B cell (primary cell): Measurements from ENCODE around the gene SPSB3. TPM values are rescaled to one million over a fixed set of nuclear protein-coding genes. Genes with fewer than 3 reads are reported as not detected.

Experiments used
- ATAC-seq: fragments of 200-7000 bp; cut with Tn5 transposase; one replicate; pipeline ENCODE4 v1.10.0; 2021; ENCODE audit warnings: low read depth, mild to moderate bottlenecking, moderate number of reproducible peaks, moderate library complexity
- CTCF ChIA-PET: fragments of 350-600 bp; sonication (Branson Sonifier 250); formaldehyde crosslinking; loops from one replicate; lab custom pipeline; 2021; ENCODE audit warnings: antibody characterized with exemption, inconsistent platforms; lab: Charles Lee
- POLR2A ChIA-PET: fragments of 350-600 bp; sonication (Branson Sonifier 250); formaldehyde crosslinking; loops from one replicate; lab custom pipeline; 2021; ENCODE audit warnings: antibody characterized with exemption; lab: Charles Lee
- DNase-seq: peaks from one replicate; pipeline ENCODE4 v3.0.0; 2013
- H2AFZ ChIP-seq: 2 replicates; pipeline ENCODE4 v1.6.1; 2012; ENCODE audit warnings: mild to moderate bottlenecking, low read depth, low read length; ENCODE audit not compliant: insufficient read depth, poor library complexity, severe bottlenecking
- H3K27ac ChIP-seq, 2 donors: 1 replicate in 1 of 2; 2 replicates in 1 of 2; pipeline ENCODE4 v1.5.1; 2012 to 2013; ENCODE audit warnings: low read length in 2 of 2, mild to moderate bottlenecking in 2 of 2, moderate library complexity in 1 of 2
- H3K27me3 ChIP-seq, 4 experiments: fragments of 200-600 bp in 1 of 4; sonication (generic) in 1 of 4; replicated peaks in 1 of 4; 1 replicate in 2 of 4; 2 replicates in 2 of 4; pipeline versions ENCODE4 v1.6.1 to v1.7.0; 2013 to 2016; ENCODE audit warnings: low read length in 3 of 4, mild to moderate bottlenecking in 2 of 4, mixed read lengths in 1 of 4, moderate library complexity in 1 of 4; ENCODE audit not compliant: insufficient read depth in 4 of 4, control insufficient read depth in 3 of 4; ENCODE audit errors: control extremely low read depth in 1 of 4
- H3K36me3 ChIP-seq, 2 experiments: replicated peaks in 1 of 2; 1 replicate in 1 of 2; 2 replicates in 1 of 2; pipeline versions ENCODE4 v1.6.1 to v1.7.1; 2013; ENCODE audit warnings: low read length in 1 of 2; ENCODE audit not compliant: insufficient read depth in 2 of 2, control insufficient read depth in 1 of 2; ENCODE audit errors: control extremely low read depth in 1 of 2, extremely low read depth in 1 of 2
- H3K4me1 ChIP-seq, 2 donors: fragments of 200-600 bp in 1 of 2; sonication (generic) in 1 of 2; 1 replicate in 1 of 2; 2 replicates in 1 of 2; pipeline versions ENCODE4 v1.5.1 to v1.6.1; 2013 to 2017; ENCODE audit warnings: low read length in 2 of 2; ENCODE audit not compliant: control insufficient read depth in 2 of 2, insufficient read depth in 2 of 2
- H3K4me2 ChIP-seq: replicated peaks from 2 replicates; pipeline ENCODE3; 2012; ENCODE audit warnings: mild to moderate bottlenecking, low read depth, low read length; ENCODE audit not compliant: poor library complexity, severe bottlenecking
- H3K4me3 ChIP-seq, 5 experiments: fragments of 200-600 bp in 1 of 5; sonication (generic) in 1 of 5; 1 replicate in 3 of 5; 2 replicates in 2 of 5; pipeline versions ENCODE4 v1.5.1 to v1.7.0; 2011 to 2016; ENCODE audit warnings: low read length in 4 of 5, mild to moderate bottlenecking in 4 of 5, low read depth in 2 of 5, control low read depth in 1 of 5, moderate library complexity in 1 of 5; ENCODE audit not compliant: insufficient read depth in 1 of 5; ENCODE audit errors: control extremely low read depth in 1 of 5, extremely low read depth in 1 of 5
- H3K79me2 ChIP-seq: fragments of 200-600 bp; sonication (generic); one replicate; pipeline ENCODE4 v1.6.0; 2016; ENCODE audit warnings: low read length; ENCODE audit not compliant: control insufficient read depth, insufficient read depth
- H3K9ac ChIP-seq: fragments of 200-600 bp; sonication (generic); 2 replicates; pipeline ENCODE4 v1.6.1; 2017; ENCODE audit warnings: mild to moderate bottlenecking, low read length, moderate library complexity
- H3K9me3 ChIP-seq, 3 donors: one replicate each; pipeline versions ENCODE4 v1.6.1 to v1.7.1; 2013; ENCODE audit warnings: low read length in 2 of 3; ENCODE audit not compliant: control insufficient read depth in 2 of 3, insufficient read depth in 1 of 3; ENCODE audit errors: control extremely low read depth in 1 of 3
- H4K20me1 ChIP-seq: 2 replicates; pipeline ENCODE4 v1.6.0; 2012; ENCODE audit warnings: mild to moderate bottlenecking, low read length; ENCODE audit not compliant: insufficient read depth, control insufficient read depth, poor library complexity, severe bottlenecking
- H3K27ac Mint-ChIP-seq: one replicate; pipeline ENCODE4 v1.8.0; 2021; ENCODE audit warnings: mixed read lengths
- H3K27me3 Mint-ChIP-seq: one replicate; pipeline ENCODE4 v1.8.0; 2021; ENCODE audit warnings: mixed read lengths
- H3K4me1 Mint-ChIP-seq: one replicate; pipeline ENCODE4 v1.8.0; 2021; ENCODE audit warnings: mixed read lengths
- H3K4me3 Mint-ChIP-seq: one replicate; pipeline ENCODE4 v1.8.0; 2021; ENCODE audit warnings: mixed read lengths
- H3K9me3 Mint-ChIP-seq: one replicate; pipeline ENCODE4 v1.8.0; 2022; ENCODE audit warnings: mixed read lengths; ENCODE audit not compliant: insufficient read depth
- EZH2 ChIP-seq: IDR thresholded peaks from 2 replicates; pipeline ENCODE4 v1.6.1; 2012; ENCODE audit warnings: borderline replicate concordance, low read depth, mild to moderate bottlenecking, moderate library complexity, low read length; ENCODE audit not compliant: insufficient read depth, poor library complexity, severe bottlenecking
- WGBS: methylation state at CpG from one replicate; pipeline ENCODE4 v1.1.5; 2013; ENCODE audit warnings: missing lambda C conversion rate; ENCODE audit not compliant: insufficient coverage; 5-methylcytosine and 5-hydroxymethylcytosine counted together
- intact Hi-C: fragments of 100-400 bp; cut with micrococcal nuclease; formaldehyde crosslinking; loops from one replicate; pipeline ENCODE4 v1.10.0; 2022
- polyA plus RNA-seq: library from polyadenylated mRNA; depleted of rRNA; stranded (reverse); fragments of >200 nt; gene quantifications from 2 replicates; pipeline ENCODE4 v1.2.3, GENCODE V29; 2012
- total RNA-seq, 2 donors: library from RNA; stranded (reverse); fragments of 120-200 nt in 1 of 2; gene quantifications; 1 replicate in 1 of 2; 2 replicates in 1 of 2; pipeline versions ENCODE4 v1.2.3 to v1.2.4, GENCODE V29; 2013 to 2022
- TF ChIP-seq, protein P1 (sequence below): fragments of 200-600 bp; IDR thresholded peaks from one replicate; pipeline ENCODE4 v1.8.0; 2022; ENCODE audit warnings: antibody characterized with exemption, mild to moderate bottlenecking

Gene SPSB3
- total and polyA plus RNA-seq, 2 donors (not counting 1 experiment from before 2014, with no cell fraction given): 91.2 to 264 TPM

DNA sequence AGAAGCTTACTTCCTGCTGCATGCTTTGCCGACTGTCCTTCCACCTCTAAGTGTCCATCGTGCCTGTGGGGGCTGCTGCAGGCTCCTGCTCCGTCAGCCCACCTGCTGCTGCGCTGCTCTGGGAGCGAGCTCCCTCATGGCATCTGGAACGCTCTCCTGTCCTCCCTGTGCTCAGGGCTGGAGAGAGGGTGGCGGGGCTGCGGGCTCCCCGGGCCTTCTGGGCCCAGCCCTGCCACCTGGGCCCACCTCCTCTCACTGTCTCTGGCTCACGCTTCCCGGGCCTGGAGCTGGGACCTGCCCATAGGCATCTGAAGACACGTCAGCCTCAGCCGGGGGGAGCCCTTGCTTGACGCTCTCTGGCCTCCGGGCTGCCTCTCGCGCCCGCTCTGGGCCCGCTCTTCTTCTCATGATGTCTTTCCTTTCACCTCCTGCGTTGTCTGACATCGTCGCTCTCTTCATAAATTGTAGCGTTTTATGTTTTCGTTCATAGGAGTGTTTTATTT is 38.0 kb downstream of the SPSB3 start:
- no peaks in the 10 kb centered on the region for H3K4me1 Mint-ChIP-seq
- no peaks in the 10 kb centered on the region for H3K4me1 ChIP-seq
- CTCF ChIA-PET: no interaction called here
- H4K20me1 ChIP-seq: peaks cover 71% of the 10 kb centered on the region
- H3K9ac ChIP-seq: no peak overlapping the region
- no peak overlapping the region for H3K27ac ChIP-seq
- H3K79me2 ChIP-seq: peaks cover 63% of the 10 kb centered on the region
- intact Hi-C loops: no loop called here
- WGBS: 96% methylated on average over 15 of the region's 24 CpGs
- no peak overlapping the region for H3K27ac Mint-ChIP-seq
- ATAC-seq (no peak), DNase-seq (no peak)
- no peak overlapping the region for H3K4me2 ChIP-seq
- H3K9me3 Mint-ChIP-seq: no peaks in the 10 kb centered on the region
- H3K4me3 ChIP-seq: no peak overlapping the region
- no peaks in the 10 kb centered on the region for H3K27me3 ChIP-seq
- no peak overlapping the region for H2AFZ ChIP-seq
- TF ChIP-seq, protein P1, sequence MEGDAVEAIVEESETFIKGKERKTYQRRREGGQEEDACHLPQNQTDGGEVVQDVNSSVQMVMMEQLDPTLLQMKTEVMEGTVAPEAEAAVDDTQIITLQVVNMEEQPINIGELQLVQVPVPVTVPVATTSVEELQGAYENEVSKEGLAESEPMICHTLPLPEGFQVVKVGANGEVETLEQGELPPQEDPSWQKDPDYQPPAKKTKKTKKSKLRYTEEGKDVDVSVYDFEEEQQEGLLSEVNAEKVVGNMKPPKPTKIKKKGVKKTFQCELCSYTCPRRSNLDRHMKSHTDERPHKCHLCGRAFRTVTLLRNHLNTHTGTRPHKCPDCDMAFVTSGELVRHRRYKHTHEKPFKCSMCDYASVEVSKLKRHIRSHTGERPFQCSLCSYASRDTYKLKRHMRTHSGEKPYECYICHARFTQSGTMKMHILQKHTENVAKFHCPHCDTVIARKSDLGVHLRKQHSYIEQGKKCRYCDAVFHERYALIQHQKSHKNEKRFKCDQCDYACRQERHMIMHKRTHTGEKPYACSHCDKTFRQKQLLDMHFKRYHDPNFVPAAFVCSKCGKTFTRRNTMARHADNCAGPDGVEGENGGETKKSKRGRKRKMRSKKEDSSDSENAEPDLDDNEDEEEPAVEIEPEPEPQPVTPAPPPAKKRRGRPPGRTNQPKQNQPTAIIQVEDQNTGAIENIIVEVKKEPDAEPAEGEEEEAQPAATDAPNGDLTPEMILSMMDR: no peak
- TF ChIP-seq EZH2: no peak
- POLR2A ChIA-PET: interaction anchor here (0.6 kb wide), 1 partner anchor 240 kb away, joined by 4 read pairs; no protein-coding TSS in a partner anchor
- H3K9me3 ChIP-seq: peaks cover 0 to 4% (median 0%) of the 10 kb centered on the region in 3 donors
- H3K36me3 ChIP-seq: peaks cover 0 to 67% of the 10 kb centered on the region in 2 experiments
- no peak overlapping the region for H3K4me3 Mint-ChIP-seq
- no peaks in the 10 kb centered on the region for H3K27me3 Mint-ChIP-seq

DNA sequence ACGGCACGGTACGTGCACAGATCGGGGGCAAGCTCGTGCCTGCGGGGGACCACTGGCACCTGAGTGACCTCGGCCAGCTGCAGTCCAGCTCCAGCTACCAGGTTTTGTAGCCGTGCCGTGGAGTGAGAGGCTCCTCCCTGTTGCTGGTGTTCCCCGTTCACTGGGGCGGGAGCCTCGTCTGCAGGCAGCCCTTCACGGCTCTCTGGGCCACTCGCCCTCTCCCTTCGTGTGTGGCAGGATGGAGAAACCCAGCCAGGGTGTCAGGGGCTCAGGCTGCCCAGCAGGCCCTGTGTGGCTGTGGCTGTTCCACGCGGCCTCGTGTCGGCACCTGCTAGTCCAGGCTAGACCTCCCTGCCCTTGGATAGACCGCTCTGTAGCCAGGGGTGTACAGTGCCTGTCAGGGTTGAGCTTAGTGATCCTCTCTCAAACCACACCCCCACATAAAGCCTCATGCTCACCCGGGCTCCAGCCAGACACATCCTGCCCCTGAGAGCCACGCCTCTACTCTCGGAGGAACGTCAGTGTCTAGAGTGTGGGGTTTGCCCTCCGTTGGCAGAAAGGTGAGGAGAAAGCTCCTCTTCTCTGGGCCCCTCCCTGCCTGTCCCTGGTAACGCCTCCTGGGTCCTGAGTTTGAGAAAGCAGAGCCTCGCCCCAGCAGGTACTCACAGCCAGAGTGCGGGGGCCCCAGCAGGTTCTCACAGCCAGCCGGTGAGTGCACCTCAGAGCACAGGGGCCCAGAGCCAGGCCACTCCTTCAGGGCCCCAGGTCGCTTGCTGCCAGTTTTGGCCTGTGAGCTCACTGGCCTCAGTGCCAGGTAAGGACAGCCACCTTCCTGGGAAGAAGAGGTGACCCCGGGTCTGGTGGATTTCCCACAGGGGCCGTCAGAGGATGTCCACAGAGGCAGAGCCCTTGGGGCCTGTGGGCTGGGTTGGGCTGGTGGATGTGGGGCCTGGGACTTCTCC is 38.7 kb downstream of the SPSB3 start:
- no peaks in the 10 kb centered on the region for H3K27me3 ChIP-seq
- ATAC-seq: no peak
- no peak overlapping the region for H2AFZ ChIP-seq
- no peak overlapping the region for H3K4me3 ChIP-seq
- no peak overlapping the region for H3K4me3 Mint-ChIP-seq
- no peak overlapping the region for H3K9ac ChIP-seq
- intact Hi-C loops: no loop called here
- H4K20me1 ChIP-seq: peaks cover 76% of the 10 kb centered on the region
- no peaks in the 10 kb centered on the region for H3K4me1 ChIP-seq
- H3K27ac ChIP-seq: no peak overlapping the region
- DNase-seq: no peak
- peaks cover 0 to 11% (median 0%) of the 10 kb centered on the region in 3 donors for H3K9me3 ChIP-seq
- H3K4me1 Mint-ChIP-seq: no peaks in the 10 kb centered on the region
- no peak overlapping the region for H3K27ac Mint-ChIP-seq
- CTCF ChIA-PET: no interaction called here
- peaks cover 63% of the 10 kb centered on the region for H3K79me2 ChIP-seq
- no peaks in the 10 kb centered on the region for H3K27me3 Mint-ChIP-seq
- no peaks in the 10 kb centered on the region for H3K9me3 Mint-ChIP-seq
- no peak overlapping the region for H3K4me2 ChIP-seq
- WGBS: 96% methylated on average over 30 of the region's 32 CpGs
- peaks cover 0 to 60% of the 10 kb centered on the region in 2 experiments for H3K36me3 ChIP-seq
- POLR2A ChIA-PET: no interaction called here
- no peak for TF ChIP-seq EZH2
- TF ChIP-seq, protein P1: no peak
